Mucosa of stomach (tissue), 1 donor: ENCODE data around the gene MCL1.

Experiments used
- H3K27me3 ChIP-seq: one replicate; pipeline ENCODE4 v1.7.0; 2013; ENCODE audit warnings: mild to moderate bottlenecking, low read length; ENCODE audit not compliant: control insufficient read depth, insufficient read depth
- H3K36me3 ChIP-seq: one replicate; pipeline ENCODE4 v1.7.0; 2013; ENCODE audit warnings: low read length; ENCODE audit not compliant: control insufficient read depth, insufficient read depth
- H3K4me1 ChIP-seq: one replicate; pipeline ENCODE4 v1.7.0; 2013; ENCODE audit warnings: mild to moderate bottlenecking, low read length; ENCODE audit not compliant: control insufficient read depth, insufficient read depth
- H3K4me3 ChIP-seq: one replicate; pipeline ENCODE4 v1.7.0; 2013; ENCODE audit warnings: low read length
- H3K9ac ChIP-seq: one replicate; pipeline ENCODE4 v1.7.0; 2013; ENCODE audit warnings: mild to moderate bottlenecking, low read length, moderate library complexity
- H3K9me3 ChIP-seq: one replicate; pipeline ENCODE4 v1.7.0; 2013; ENCODE audit warnings: mild to moderate bottlenecking, low read length, moderate library complexity; ENCODE audit not compliant: control insufficient read depth
- donor health status: Pancreatic carcinoma.

The MCL1 gene

DNA sequence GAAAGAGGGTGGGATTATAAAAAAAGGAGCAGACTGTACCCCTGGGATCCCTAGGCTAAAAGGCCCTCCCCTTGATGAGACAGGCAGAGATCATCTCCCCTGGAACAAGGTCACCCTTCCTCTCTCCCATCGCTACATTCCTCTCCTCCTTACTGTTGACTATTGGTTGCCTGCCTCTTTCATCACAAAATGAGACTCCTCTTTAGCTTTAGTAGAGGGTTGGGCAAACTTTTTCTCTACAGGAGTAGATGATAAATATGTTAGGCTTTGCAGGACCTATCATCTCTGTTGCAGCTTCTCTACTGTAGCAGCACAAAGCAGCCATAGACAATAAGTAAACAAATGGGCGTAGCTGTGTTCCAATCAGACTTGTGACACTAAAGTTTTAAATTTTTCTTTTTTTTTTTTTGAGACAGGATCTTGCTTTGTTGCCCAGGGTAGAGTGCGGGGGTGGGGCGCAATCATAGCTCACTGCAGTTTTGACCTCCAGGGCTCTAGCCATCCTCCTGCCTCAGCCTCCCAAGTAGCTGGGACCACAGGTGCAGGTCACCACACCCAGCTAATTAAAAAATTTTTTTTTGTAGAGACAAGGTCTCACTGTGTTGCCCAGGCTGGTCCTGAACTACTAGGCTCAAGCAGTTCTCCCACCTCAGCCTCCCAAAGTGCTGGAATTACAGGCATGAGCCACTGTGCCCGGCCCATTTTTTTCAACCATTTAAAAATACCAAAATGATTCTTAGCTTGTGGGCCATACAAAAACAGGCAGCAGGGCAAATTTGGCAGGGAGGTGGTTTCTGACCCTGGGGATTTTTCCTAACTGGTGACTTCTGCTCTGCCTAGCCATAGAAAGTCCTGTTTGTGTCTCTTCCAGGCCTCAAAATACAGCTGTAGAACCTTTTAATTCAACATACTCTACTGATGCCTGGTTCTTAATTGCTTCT is 15.1 kb downstream of the MCL1 start:
- H3K4me1 ChIP-seq, result peaks cover 99% of the 10 kb centered on the region
- H3K9me3 ChIP-seq, result no peaks in the 10 kb centered on the region
- H3K9ac ChIP-seq, result peak overlapping the region; percentile 100
- no peaks in the 10 kb centered on the region for H3K27me3 ChIP-seq
- H3K36me3 ChIP-seq, result no peaks in the 10 kb centered on the region
- H3K4me3 ChIP-seq, result no peak overlapping the region

DNA sequence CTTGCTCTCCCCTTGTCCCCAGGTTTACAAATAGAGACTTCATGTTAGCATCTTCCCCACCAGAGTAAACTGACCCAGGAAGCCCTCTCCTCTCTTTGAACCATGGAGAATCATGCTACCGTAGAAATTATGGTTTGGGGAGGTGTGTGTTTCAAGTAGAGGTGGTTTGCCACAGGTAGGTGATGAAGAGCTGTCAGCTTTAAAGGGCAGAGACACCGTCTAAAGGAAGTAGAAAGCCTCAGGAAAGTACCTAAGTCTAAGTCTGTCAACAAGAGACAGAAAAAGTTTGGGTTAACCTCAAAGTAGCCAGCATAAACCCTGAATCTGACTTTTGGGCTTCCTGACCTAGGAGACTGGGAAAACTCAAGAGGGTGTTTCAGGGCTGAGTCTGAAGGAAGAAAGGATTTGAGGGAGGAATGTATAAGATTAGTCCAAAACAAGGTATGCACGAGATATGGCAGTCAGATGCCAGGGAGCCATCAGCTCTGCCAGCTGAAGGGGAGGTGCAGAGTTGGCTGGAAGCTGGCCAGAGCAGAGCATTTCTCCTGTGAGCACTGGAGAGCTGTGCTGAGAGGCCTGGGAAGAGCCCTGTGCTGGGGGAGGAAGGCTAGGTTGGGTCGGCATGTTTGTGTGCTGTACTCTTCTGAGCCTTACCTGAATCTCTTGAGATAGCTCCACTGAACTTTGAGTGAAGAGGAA is 15.9 kb downstream of the MCL1 start:
- H3K36me3 ChIP-seq, result no peaks in the 10 kb centered on the region
- peak overlapping the region; percentile 100 for H3K9ac ChIP-seq
- H3K9me3 ChIP-seq, result no peaks in the 10 kb centered on the region
- H3K27me3 ChIP-seq, result no peaks in the 10 kb centered on the region
- H3K4me3 ChIP-seq, result peak overlapping the region; percentile 3
- H3K4me1 ChIP-seq, result peaks cover 93% of the 10 kb centered on the region

DNA sequence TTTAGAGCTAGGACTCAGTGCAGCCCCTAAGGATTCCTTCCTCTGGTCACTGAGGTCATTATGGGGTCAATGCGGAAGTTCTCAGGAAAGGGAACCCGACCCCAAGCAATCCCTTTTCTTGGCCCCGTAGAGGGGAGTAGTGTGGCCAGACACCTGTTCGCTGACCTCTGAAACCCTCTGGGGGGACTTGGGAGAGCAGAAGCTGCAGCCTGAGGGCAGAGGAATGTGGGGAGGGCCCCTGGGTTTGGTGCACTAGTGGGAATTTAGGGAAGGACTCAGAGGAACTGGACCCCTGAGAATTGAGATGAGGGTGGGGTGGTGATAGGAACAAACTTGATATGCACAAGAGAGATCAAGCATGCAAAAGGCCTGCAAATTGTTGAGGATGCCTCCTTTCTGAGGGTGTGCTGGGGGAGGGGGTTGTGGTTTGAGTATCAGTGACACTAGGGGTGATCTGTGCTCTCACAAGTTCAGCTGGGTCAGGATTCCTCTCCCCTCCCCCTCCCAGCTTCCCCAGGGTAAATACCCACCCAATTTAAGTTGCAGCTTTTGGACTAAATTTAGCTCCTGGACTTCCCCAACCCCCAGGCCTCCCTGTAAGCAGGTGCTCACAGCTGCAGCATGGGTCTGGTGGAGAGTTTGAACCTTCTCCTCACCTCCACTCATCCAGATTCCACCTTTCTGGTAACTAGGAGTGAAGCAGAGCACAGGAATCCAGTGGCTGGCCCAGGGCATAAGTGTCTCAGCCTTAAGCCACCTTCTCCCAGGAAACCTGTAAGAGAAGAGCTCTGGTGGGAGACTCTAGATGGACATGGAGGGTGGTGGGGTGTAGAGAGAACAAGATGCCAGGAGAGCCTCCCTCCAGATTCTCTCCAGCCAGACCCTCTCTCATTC is 16.7 kb downstream of the MCL1 start:
- H3K36me3 ChIP-seq, result no peaks in the 10 kb centered on the region
- peak overlapping the region; percentile 100 for H3K9ac ChIP-seq
- H3K4me3 ChIP-seq, result peak overlapping the region; percentile 90
- H3K9me3 ChIP-seq, result no peaks in the 10 kb centered on the region
- H3K27me3 ChIP-seq, result no peaks in the 10 kb centered on the region
- peaks cover 85% of the 10 kb centered on the region for H3K4me1 ChIP-seq

DNA sequence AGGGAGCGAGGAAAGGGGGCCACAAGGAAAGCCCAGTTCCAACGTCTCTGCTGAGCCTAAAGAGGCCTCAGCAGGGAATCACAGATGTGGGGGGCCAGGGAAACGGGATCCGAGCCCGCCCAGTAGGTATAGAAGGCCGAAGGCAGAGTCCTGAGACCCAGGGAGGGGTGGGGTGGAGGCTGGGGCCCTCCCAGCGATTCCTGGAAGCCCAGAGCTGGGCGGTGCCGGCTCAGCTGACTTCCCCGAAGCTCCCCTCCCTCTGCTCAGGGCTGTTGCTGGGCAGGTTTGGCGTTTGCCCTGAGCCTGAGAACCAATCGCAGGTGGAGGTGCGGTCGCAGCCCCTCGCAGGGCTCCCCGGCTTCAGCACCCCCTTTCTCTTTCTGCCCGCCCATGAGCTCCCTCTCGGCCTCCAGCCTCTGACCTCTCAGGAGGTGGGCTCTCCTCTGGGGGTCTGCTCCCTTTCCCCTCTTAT is 17.4 kb downstream of the MCL1 start:
- H3K9ac ChIP-seq, result peak overlapping the region; percentile 100
- peaks cover 78% of the 10 kb centered on the region for H3K4me1 ChIP-seq
- no peaks in the 10 kb centered on the region for H3K27me3 ChIP-seq
- H3K36me3 ChIP-seq, result no peaks in the 10 kb centered on the region
- peak overlapping the region; percentile 90 for H3K4me3 ChIP-seq
- H3K9me3 ChIP-seq, result no peaks in the 10 kb centered on the region

DNA sequence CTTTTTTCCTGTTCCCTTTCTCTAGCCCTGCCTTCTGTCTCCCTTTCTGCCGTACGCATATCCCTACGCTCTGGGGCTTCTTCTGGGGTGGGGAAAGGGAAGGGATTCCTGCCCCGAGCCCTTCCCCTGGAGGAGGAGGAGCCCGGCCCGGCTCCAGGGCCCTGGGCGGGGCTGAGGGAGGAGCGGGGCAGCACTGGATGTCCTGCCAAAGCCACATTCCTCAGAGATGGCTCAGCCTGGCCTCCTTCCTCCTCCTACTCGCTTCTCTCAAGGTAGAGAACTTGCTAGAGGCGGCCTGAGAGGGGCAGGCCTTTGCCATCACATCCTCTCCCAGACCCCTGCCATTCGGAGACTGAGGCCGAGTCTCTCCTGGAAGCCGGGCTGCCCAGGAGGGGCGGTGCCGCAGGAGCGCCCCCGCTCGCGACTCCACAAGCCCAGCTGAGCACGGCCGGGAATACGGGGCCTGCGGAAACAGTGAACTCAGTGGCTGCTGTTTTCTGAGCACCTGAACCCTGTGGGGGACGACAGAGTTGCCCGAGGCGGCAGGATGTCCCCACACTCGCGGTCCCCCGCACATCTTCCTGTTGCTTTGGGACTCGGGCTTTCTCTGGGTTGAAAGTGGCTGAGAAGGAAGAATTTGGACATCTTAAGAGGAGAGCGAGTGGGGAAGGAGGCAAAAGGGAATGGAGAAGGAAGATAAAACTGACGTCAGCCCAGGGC is 18.0 kb downstream of the MCL1 start:
- Histone ChIP-seq H3K9ac (peak overlapping the region; percentile 100), H3K27me3 (no peaks in the 10 kb centered on the region), H3K4me1 (peaks cover 72% of the 10 kb centered on the region), H3K9me3 (no peaks in the 10 kb centered on the region), H3K4me3 (peak overlapping the region; percentile 90), H3K36me3 (no peaks in the 10 kb centered on the region)

DNA sequence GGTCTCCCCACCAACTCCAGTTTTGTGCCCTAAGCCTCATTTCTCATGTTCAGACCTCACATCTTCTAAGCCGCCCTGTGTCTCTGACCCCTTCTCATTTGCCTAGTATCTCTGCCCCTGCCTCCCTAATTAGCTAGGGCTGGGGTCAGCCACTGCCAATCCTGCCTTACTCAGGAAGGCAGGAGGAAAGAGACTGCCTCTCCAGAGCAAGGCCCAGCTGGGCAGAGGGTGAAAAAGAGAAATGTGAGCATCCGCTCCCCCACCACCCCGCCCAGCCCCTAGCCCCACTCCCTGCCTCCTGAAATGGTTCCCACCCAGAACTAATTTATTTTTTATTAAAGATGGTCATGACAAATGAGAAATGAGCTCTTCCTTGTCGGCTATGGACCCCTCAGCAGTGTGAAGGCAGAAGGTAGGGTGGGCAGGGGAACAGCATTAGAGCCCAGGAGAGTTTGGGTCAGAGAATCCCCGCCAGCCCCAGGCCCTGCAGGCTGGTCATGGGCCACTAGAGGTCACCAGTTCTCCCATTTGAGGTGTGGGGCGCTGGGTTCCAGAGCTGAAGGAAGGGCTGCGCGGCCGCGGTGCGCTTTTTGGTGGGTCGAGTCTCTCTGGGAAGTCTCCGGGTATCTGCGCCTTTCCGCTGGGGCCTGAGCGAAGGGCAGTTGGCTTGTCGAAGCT is 18.7 kb downstream of the MCL1 start:
- H3K36me3 ChIP-seq, result peaks cover 2% of the 10 kb centered on the region

DNA sequence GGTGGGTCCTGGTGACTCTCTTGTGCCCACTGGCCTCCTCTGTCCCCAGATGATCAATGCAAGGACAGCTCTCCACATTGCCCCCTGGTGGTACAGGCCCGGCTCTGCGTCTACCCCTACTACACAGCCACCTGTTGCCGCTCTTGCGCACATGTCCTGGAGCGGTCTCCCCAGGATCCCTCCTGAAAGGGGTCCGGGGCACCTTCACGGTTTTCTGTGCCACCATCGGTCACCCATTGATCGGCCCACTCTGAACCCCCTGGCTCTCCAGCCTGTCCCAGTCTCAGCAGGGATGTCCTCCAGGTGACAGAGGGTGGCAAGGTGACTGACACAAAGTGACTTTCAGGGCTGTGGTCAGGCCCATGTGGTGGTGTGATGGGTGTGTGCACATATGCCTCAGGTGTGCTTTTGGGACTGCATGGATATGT is 19.4 kb downstream of the MCL1 start:
- Histone ChIP-seq H3K4me1 (peaks cover 59% of the 10 kb centered on the region), H3K9me3 (no peaks in the 10 kb centered on the region), H3K9ac (peak overlapping the region; percentile 100), H3K4me3 (no peak overlapping the region), H3K36me3 (peaks cover 7% of the 10 kb centered on the region), H3K27me3 (no peaks in the 10 kb centered on the region)

More for the DNA sequence above, 18.7 kb downstream of the MCL1 start:
- Histone ChIP-seq H3K9me3 (no peaks in the 10 kb centered on the region), H3K4me3 (peak overlapping the region; percentile 90), H3K4me1 (peaks cover 65% of the 10 kb centered on the region), H3K27me3 (no peaks in the 10 kb centered on the region), H3K9ac (peak overlapping the region; percentile 100)

DNA sequence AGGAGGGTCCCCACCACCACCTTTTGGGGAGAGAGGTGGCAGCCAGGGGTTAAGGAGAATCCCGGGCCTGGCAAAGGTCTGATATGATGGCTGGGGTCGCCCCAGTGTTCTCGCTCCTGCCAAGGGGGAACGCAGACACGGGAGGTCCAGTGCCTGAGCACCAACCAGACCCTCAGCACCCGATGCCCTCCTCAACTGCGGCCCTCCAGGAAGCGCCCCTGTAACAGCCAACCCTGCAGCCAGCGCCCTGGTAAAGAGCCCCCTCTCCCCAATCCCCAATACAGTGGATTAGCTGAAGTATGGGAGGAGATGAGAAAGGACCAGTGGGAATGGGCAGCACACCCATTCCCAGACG is 19.8 kb downstream of the MCL1 start:
- no peaks in the 10 kb centered on the region for H3K9me3 ChIP-seq
- H3K9ac ChIP-seq, result peak overlapping the region; percentile 100
- H3K36me3 ChIP-seq, result peaks cover 7% of the 10 kb centered on the region
- H3K4me3 ChIP-seq, result no peak overlapping the region
- peaks cover 55% of the 10 kb centered on the region for H3K4me1 ChIP-seq
- no peaks in the 10 kb centered on the region for H3K27me3 ChIP-seq

DNA sequence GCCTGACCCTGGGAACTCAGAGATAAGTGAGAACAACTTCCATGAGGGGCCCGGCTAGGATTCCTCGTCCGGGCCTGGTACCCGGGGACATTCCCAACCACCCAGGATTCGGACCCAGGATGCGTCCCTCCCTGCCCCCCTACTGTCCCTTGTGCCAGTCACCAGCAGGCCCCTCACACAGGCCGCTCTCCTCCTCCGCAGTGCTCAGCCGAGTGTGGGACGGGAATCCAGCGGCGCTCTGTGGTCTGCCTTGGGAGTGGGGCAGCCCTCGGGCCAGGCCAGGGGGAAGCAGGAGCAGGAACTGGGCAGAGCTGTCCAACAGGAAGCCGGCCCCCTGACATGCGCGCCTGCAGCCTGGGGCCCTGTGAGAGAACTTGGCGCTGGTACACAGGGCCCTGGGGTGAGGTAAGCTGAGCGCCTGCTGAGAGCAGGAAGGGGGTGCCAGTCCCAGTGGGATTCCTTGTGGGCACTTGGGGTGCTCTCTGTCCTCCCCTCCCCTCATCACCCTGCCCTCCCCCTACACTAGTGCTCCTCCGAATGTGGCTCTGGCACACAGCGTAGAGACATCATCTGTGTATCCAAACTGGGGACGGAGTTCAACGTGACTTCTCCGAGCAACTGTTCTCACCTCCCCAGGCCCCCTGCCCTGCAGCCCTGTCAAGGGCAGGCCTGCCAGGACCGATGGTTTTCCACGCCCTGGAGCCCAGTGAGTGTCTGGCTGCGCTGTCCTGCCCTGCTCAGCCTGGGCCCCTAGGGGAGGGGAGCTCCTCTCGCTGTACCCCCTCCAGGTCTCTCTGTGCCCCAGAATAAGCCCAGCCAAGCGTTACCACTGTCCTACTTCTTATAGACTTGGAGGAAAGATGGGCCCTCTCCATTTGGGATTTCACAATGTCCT is 20.4 kb downstream of the MCL1 start:
- no peaks in the 10 kb centered on the region for H3K27me3 ChIP-seq
- peak overlapping the region; percentile 100 for H3K9ac ChIP-seq
- no peaks in the 10 kb centered on the region for H3K9me3 ChIP-seq
- peaks cover 49% of the 10 kb centered on the region for H3K4me1 ChIP-seq
- peaks cover 7% of the 10 kb centered on the region for H3K36me3 ChIP-seq
- no peak overlapping the region for H3K4me3 ChIP-seq

DNA sequence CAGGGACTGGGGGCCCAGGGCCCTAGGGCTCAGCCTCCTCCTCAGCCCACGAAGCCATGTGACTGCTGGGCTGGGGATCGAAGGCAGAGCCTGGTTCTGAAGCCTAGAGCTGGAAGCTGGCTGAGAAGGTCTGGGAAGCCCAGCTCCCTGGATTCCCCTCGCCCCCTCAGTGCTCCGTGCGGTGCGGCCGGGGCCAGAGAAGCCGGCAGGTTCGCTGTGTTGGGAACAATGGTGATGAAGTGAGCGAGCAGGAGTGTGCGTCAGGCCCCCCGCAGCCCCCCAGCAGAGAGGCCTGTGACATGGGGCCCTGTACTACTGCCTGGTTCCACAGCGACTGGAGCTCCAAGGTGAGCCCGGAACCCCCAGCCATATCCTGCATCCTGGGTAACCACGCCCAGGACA is 21.1 kb downstream of the MCL1 start:
- no peak overlapping the region for H3K9ac ChIP-seq
- no peaks in the 10 kb centered on the region for H3K9me3 ChIP-seq
- peaks cover 7% of the 10 kb centered on the region for H3K36me3 ChIP-seq
- H3K4me1 ChIP-seq, result peaks cover 42% of the 10 kb centered on the region
- no peak overlapping the region for H3K4me3 ChIP-seq
- no peaks in the 10 kb centered on the region for H3K27me3 ChIP-seq
